GDM1 (cell line): ENCODE results near the gene UBIAD1.
"Not testable (repeated sequence)": the region's sequence is repeated elsewhere in the genome, so short reads cannot be mapped to it uniquely, and the experiment has no call there.

ENCODE experiments used
- DNase-seq: peaks from one replicate; lab custom pipeline; 2025; lab: John Stamatoyannopoulos, UW

Gene UBIAD1

DNA sequence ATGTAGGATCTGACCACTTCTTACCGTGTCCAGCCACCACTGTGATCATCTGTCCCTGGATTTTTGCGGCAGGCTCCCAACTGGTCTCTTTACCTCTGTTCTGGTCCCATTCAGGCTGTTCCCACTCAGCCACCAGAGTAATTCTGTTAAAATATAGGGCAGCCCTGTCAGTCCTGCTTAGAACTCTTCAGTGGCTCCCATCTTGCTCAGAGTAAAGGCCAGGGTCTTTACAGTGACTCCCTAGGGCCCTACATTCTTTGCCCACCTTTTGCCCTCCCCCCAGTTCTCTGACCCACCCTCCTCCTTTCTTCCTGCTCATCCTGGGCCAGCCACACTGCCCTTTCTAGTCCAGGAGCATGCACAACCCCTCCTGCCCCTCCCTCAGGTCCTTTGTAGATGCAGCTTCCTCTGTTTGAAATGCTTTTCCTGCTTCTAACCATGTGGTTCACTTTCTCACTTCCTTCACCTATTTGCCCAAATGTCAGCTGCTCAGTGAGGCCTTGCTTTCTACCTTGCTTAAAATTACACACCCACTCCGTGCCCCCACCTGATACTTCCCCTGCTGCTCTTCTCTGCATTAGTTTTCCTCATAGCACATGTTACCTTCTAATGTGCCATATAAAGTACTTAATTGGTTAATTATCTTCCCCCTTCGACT, 7.8 kb downstream of the UBIAD1 start:
- peak; percentile 12 for DNase-seq

- no peak for DNase-seq
These were observed 8.7 kb downstream of the UBIAD1 start for GRCh38 chr1:11281518-11282331.

- no peak for DNase-seq
These were observed 10.2 kb downstream of the UBIAD1 start for GRCh38 chr1:11283151-11283550.

- no peak for DNase-seq
These were observed 11.8 kb downstream of the UBIAD1 start for GRCh38 chr1:11284784-11285183.

GRCh38 chr1:11285883-11286734, 13.1 kb downstream of the UBIAD1 start:
- DNase-seq: no peak

GRCh38 chr1:11286735-11287410, 13.9 kb downstream of the UBIAD1 start:
- DNase-seq: no peak

- no peak for DNase-seq
These were observed 16.1 kb downstream of the UBIAD1 start for GRCh38 chr1:11289064-11289463.

DNA sequence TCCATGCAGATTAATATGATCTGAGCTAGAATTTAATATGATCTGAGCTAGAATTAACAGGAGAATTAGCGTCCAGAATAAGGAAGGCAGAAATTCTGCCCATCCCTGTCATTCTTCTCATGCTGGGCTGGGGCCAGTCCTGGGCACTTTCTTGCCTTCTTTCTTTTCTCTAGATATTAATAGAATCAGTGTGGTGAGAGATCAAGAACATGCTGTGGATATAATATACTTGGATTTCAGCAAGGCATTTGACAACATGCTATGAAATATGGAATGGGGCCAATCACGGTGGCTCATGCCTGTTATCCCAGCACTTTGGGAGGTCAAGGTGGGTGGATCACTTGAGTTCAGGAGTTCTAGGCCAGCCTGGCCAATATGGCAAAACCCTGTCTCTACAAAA, 18.1 kb downstream of the UBIAD1 start:
- no peak for DNase-seq

DNA sequence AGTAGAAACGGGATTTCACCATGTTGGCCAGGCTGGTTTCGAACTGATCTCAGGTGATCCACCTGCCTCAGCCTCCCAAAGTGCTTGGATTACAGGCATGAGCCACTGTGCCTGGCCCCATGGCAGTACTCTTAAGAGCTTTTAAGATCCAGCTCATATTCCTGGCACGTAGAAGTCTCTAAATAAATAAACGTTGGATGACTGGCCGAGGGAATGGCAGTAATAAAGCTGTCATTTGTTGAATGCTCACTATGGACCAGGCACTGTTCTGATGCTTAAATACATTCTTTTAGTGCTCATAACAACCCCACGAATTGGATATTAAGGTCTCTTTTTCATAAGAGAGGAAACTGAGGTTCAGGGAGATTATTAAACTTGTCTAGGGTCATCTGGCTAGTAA, 20.9 kb downstream of the UBIAD1 start:
- DNase-seq: no peak

GRCh38 chr1:11294951-11295350, 22.0 kb downstream of the UBIAD1 start:
- no peak for DNase-seq

DNA sequence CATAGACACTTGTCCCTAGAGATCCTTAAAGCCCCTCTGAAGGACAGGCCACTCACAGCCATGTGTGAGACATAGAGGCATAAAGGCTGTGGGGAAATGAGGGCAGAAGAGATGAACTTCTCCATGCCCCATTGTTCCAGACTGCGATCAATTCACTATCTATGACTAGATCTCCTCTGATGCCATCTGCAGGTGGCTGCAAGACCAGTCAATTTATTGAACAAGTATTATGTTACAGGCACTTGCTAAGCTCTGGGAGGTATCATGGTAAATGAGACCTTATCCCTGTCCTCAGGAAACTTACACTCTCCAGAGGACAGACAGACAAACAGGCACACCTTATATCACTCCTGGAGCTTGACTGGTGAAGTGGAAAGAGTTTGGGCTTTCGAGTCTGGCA, 22.9 kb downstream of the UBIAD1 start:
- DNase-seq: no peak

GRCh38 chr1:11297774-11298173, 24.8 kb downstream of the UBIAD1 start:
- not testable (repeated sequence) for DNase-seq

DNA sequence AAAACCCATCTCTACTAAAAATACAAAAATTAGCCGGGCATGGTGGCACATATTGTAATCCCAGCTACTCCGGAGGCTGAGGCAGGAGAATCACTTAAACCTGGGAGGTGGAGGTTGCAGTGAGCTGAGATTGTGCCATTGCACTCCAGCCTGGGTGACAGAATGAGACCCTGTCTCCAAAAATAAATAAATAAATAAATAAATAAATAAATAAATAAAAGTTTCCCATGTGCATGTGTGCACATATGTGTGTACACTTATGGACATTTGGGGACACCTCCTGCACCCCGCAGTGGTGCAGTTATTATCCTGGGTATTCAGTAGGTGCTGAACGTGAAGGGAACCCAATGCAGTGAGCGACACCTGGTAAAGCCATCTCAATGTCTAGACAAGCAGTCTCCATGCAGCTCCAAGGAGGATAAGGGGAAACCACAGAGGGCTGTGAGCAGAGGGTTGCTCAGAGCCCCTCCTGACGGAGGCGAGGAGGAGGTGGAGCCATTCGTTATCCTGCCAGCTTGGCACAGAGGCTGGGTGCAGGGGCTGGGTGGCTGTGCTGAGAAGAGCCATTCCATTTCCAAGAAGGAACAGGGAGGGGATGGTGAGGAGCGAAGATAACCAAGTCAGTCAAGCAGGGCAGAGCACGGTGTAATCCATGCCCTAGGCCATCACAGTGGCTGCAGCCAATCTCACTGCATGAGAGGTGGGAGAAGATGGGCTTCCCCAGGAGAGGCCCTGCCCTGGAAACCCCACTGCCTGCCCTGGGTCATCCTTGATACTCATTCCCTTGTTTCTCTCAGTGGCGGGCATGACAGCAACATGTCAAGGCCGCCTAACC, 25.6 kb downstream of the UBIAD1 start:
- no peak for DNase-seq

DNA sequence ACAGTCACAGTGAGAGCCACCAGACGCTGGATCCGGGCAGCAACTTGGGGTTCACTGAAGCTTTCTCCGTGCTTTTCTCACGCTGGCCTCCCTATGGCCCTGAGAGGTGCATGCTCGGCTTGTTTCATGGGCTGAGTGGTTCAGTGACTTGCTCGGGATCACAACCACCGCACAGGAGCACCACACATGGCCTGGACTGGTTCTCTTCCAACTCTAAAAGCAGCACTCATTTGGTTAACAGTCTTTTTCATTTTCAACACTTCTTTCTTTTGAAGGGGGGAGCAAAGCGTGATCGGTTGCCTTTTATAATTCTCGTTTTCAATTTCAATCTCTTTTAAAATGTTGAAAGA, 26.2 kb downstream of the UBIAD1 start:
- DNase-seq: no peak

- no peak for DNase-seq
These were observed 28.6 kb downstream of the UBIAD1 start for GRCh38 chr1:11301601-11302000.

DNA sequence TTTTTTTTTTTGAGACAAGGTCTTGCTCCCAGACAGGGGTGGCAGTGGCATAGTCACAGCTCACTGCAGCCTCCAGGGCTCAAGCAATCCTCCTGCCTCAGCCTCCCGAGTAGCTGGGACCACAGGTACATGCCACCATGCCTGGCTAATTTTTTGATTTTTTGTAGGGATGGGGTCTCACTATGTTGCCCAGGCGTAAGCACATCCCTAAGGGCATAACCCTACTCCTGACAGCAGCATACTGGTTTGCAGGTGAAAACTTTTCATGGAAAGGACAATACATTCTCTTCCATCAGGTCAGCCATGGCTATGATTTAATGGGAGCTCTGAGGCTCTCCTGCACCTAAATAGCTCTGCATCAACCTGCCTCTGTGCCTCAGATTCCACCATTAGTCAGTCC, 29.4 kb downstream of the UBIAD1 start:
- no peak for DNase-seq

GRCh38 chr1:11305516-11305915, 32.5 kb downstream of the UBIAD1 start:
- DNase-seq: not testable (repeated sequence)

- DNase-seq: no peak
These were observed 34.9 kb downstream of the UBIAD1 start for GRCh38 chr1:11307852-11308251.

DNA sequence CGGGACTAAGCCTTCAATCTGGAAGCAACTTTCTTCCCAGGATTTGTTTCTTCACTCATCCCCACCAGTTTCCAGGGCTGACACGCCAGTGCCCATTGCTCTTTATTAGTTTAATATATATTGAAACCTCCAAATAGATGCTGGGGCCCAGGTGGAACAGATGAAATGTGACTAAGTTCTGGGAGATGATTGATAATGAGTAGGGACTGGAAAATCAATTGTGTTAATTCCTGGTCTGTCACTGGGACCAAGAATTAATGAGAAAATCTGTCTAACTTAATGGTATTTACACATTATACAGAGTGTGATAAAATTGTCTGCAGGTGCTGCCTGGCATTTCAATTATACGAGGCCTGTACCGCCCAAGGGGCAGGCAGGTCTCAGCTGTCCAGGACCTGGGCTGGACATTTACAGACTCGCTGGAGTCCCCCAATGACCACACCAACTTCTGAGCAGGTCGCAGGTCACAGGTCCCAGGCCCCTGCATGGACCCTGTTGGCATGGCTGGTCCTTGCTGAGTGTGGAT, 35.8 kb downstream of the UBIAD1 start:
- DNase-seq: no peak

DNA sequence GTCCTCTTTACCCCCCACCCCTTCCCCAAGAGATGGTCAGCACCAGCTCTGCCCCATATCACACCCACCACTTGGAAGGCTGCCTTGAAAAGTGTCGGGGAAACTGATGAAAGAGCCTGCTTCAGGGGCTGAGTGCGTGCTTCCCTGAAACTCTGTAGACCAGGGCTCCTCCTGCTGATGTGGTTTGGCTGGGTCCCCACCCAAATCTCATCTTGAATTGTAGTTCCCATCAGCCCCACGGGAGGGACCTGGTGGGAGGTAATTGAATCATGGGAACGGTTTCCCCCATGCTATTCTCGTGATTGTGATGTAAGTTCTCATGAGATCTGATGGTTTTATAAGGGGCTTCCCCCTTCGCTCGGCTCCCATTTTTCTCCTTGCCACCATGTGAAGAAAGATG, 36.4 kb downstream of the UBIAD1 start:
- DNase-seq: no peak
